Measurements from ENCODE around the gene TNNT3.
"Not testable (repeated sequence)": the region's sequence is repeated elsewhere in the genome, so short reads cannot be mapped to it uniquely, and the experiment has no call there.

Gene TNNT3

GRCh38 chr11:1919391-1920127, at the start of gene TNNT3:
TNNT3 (plus strand) TSS chr11:1919703; CDS start chr11:1922875, 3,172 bp downstream.
- no peak for DNase-seq

DNA sequence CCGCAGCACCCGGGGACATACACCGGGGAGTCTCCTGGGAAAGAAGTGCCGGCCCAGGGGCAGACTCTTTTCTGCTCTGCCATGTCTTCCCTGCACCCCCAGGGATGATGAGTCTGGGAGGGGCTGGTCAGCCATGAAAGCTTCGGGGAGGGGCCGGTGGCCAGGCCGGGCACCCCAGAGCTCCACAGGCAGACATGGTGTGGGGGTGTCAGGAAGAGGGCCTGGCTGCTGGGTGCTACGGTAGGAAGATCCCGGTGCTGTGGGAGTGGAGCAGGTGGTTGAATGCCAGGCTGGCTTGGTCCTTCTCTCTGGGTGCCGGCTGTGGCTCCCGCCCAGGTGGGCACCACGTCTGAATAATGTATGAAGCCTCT, 49.2 kb upstream of the TNNT3 start:
- no peak for DNase-seq

GRCh38 chr11:1870721-1871466, 48.6 kb upstream of the TNNT3 start:
- no peak for DNase-seq

GRCh38 chr11:1871531-1871930, 48.0 kb upstream of the TNNT3 start:
- no peak for DNase-seq

GRCh38 chr11:1872267-1872985, 47.1 kb upstream of the TNNT3 start:
- DNase-seq: no peak

- DNase-seq: no peak
These were observed 46.3 kb upstream of the TNNT3 start for GRCh38 chr11:1873048-1873812.

- not testable (repeated sequence) for DNase-seq
These were observed 45.7 kb upstream of the TNNT3 start for GRCh38 chr11:1873813-1874150.

GRCh38 chr11:1874441-1875092, 44.9 kb upstream of the TNNT3 start:
- DNase-seq: not testable (repeated sequence)

DNA sequence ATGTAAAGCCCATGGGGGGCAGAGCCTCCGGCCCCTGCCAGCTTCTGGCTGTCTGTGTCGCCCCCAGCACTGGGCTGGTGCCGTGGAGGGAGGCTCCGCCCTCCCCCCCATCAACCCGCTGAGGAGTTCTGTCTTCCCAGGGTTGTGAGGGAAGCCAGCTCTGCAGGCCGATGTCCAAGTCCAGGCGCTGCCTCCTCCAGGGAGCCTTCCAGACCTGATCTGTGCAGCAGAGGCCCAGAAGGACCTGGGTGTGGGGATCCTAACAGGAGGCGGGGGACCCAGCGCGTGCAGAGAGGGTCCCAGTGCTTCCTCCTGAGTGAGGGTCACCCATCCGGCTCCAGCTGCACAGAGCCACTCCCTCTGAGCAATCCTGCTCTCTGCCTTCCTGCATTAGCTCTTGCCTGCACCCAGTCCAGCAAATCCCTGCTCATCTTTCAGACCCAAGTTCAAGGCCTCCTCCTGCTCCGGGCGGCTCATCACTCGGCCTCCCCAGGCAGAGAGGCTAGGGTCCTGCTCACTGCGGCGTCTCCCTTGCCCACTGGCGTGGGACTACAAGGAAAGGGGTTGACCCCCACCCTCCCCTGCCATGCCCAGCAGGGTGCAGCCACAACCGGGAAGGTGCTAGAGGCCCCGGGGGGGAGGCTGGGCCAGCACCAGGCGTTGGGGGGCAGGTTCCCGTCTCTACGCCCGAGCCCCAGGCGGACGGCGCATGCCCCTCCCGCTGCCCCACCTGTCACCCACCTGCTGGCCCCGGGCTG, 44.2 kb upstream of the TNNT3 start:
- DNase-seq: no peak

DNA sequence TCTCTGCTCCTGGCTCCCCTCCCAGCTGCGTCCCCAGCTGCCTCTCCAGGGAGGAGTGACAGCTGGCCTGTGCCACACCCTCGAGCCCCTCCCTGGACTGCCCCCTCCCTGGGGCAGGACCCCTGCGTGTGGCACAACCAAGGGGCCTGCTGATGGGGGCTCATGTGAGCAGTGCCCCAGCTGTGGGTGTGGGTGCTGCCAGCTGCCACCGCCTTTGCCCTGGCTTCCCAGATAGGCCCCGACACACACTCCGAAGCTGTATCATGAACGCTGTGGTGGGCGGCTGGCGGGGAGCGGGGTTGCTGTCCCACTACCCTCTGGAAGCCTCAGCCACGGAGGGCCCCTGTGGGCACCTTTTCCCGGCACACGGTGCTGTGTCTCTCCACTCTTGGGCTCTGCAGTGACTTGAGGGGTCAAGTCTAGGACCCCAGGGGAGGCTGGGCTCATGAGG, 43.6 kb upstream of the TNNT3 start:
- DNase-seq: not testable (repeated sequence)

- no peak for DNase-seq
These were observed 43.0 kb upstream of the TNNT3 start for GRCh38 chr11:1876361-1877063.

DNA sequence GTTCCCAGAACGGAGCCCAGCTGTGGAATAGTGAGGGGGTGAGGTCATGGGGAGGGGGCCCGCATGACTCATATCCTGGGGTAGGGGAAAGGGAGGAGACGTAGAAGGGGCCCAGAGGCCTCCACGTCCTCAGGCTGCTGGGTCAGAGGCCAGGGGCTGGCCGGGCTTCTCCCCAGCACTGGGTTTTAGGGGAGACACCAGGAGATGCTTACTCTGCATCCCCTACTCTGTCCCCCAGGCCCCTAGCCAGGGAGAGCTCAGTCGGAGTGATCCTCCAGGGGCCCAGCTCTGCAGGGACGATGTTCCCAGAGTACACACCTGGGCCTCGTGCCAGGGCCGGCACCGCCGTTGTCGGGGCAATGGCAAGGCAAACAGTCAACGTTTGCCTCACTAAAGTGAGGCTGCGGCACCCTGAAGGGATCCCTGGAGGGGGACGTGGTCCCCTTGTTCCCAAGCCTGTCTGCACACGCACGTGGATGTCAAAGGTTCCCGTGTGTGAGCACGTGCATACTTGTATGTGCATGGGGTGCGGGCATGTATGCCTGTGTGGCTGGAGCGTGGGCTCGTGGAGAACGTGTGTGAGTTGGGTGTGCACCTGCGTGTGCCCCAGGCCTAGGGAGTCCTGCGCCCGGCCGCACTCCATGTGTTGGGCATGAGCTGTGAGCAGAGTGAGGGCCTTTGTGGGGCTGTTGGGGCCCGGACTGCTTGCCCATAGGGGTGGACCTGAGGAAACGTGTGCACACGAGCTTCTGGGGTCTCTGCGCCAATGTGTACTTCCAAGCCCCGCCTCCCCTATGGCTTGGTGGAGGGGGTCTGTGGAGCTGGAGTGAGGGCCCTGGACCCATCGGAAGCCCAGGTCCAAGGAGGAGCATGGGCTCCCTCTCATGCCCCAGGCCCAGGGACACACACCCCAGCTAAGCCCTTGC, 42.0 kb upstream of the TNNT3 start:
- DNase-seq: no peak

DNA sequence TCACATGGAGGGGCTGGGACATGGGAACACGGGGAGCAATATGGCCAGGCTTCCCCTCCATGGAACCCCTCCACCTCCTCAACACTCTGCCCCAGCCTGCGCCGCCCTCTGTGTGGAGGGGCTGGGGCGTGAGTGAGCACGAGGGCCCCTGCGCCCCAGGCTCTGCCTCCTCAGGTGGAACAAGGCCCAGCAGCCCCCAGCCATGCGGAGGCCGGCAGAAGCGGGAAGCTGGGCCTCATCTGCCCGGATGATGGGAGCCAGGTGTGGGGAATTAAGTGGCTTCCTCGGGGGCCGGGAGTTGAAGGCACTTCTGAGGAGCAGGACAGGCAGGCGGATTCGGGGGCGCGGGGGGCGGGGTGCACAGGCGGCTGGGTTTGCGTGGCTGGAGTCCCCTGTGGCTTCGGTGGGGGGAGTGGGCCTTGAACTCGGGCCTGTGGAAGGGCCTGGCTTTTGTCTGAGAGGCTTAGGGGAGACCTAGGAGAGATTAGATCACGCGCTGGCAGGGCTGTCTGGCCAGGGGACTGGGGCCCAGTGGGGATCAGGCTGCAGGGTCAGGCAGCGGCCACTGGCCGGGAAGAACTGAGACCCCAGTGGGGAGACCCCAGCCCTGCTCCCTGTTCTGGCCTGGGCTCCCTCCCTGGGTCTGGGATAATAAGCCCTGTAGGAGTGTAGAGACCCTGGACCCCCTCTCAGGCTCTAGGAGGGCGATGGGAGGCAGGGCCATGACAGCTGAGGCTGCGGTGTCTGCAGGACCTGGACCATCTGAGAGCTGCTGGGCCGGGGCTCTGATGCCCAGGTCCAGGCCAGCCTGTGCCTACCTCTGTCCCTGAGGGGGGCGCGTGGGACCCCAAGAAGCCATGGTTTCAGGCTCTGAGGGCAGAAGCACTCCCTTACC, 41.1 kb upstream of the TNNT3 start:
- DNase-seq: no peak

- DNase-seq: no peak
These were observed 40.1 kb upstream of the TNNT3 start for GRCh38 chr11:1879342-1879940.

GRCh38 chr11:1879941-1880720, 39.4 kb upstream of the TNNT3 start:
- DNase-seq: no peak

GRCh38 chr11:1880746-1881441, 38.6 kb upstream of the TNNT3 start:
- DNase-seq: no peak
